Activated naive CD4-positive, alpha-beta T cell (primary cell): Measurements from ENCODE around the gene NR2F2.

Source experiments
- DNase-seq, 4 experiments: peaks; one replicate each; lab custom pipeline; 2025; lab: John Stamatoyannopoulos, UW

Gene NR2F2

GRCh38 chr15:96331945-96332636 is 1.6 kb downstream of the NR2F2 start:
- no peak for DNase-seq

GRCh38 chr15:96332637-96333121 is 2.2 kb downstream of the NR2F2 start:
- DNase-seq, result no peak

- no peak for DNase-seq
These were observed 2.9 kb downstream of the NR2F2 start for GRCh38 chr15:96333131-96334016.

GRCh38 chr15:96334017-96334704 is 3.7 kb downstream of the NR2F2 start:
- DNase-seq, result no peak

DNA sequence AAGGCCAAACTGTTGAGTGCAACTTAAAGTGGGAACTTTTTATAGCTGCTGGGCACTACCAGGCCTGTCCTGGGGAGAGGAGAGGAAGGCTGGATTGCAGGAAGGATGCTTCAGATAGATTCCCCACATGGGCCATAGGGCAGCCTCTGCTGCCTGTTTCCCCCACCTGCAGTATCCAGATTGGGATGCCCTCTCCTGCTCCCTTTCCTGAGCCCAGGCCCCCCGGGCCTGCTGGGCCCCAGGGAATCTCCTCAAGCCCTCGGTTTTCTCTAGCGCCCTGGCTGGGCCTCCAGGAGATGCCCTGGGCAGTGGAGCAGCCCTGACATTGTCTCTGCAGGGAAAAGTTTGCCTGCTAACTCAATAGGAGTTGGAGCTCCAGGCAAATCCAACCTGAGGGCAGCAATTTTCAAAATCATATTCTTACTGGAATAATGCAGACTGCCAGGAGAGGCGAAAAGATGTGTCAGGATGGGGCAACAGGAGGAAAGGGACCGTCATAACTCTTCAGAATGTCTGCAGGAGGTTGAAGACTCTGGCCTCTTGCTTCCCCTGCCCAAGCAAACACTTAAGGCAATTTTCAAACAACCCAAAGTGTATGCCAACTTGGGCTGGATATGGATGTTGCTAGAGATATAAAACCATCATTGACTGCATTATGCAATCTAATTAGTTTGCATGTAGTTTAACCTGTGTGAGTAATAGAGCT is 4.4 kb downstream of the NR2F2 start:
- DNase-seq, result no peak

GRCh38 chr15:96335411-96336024 is 5.0 kb downstream of the NR2F2 start:
- no peak for DNase-seq

DNA sequence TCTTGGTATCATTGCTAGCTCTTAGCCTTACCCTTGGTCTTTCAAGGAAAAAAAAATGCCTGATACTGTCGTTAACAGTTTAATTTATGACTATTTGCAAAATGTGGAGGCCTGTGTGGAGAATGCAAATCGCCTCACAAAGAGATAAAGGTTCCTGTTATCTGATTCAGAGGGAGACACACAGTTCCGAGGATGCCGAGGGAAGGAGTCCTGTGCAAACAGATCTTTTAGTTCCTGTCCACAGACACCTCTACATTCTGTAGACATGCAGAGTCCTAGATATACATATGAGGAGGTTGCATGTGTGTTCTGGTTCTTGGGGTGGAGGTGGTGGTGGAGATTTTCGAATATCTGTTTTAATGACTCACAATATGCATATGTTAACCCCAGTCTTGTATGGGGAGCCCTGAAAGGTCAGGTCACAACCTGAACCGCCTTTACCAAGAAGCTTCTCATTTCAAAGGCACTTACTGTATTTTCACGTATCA is 5.7 kb downstream of the NR2F2 start:
- no peak for DNase-seq

DNA sequence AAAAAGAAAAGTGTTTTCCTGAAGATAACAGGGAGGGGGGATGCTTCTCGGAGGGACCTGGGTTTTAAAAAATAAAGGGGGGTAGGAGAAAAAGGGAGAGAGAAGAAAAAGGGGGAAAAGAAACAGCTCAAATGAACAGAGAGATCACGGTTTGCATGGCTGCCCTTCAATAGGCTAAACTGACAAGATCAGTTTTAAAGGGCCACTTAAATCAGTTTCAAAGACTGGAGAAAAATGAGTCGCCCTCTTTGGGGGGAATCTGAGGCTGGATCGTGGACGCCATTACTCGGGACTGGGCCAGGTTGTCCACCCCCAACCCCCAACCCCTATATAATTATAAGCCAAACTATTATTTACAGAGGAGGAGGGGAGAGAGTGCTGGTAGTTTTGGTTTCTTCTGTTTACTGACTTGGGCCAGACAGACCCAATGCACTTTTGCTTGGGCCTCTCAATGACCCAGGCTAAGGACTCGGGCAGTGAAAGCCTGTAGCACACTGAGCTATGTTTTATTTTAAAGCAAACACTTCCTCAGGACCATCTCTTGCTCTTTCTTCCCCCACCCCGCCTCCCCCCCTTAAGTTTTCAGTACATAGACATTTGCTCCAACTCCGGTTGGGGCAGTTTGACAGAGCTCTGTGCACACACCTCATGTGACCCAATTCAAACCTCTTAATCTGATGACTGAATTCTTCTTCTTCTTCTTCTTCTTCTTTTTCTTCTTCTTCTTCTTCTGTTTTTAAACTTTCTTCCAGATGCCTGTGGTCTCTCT is 6.3 kb downstream of the NR2F2 start:
- no peak for DNase-seq

DNA sequence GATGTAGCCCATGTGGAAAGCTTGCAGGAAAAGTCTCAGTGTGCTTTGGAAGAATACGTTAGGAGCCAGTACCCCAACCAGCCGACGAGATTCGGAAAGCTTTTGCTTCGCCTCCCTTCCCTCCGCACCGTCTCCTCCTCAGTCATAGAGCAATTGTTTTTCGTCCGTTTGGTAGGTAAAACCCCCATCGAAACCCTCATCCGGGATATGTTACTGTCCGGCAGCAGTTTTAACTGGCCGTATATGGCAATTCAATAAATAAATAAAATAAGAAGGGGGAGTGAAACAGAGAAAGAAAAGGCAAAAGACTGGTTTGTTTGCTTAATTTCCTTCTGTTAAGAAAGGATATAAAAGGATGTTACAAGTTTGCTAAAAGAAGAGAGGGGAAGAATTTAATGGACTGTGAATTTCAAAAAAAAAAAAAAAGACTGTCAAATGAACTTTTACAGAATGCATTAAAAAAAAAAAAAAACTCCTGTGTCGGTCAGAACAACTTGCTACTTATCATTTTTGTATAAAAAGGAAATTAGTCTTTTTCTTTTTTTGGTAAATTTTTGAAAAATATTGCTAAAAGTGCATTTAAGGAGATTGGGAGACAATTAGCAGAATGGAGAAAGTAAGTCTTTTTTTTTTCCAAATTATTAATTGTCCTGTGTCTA is 7.0 kb downstream of the NR2F2 start:
- DNase-seq, result no peak

DNA sequence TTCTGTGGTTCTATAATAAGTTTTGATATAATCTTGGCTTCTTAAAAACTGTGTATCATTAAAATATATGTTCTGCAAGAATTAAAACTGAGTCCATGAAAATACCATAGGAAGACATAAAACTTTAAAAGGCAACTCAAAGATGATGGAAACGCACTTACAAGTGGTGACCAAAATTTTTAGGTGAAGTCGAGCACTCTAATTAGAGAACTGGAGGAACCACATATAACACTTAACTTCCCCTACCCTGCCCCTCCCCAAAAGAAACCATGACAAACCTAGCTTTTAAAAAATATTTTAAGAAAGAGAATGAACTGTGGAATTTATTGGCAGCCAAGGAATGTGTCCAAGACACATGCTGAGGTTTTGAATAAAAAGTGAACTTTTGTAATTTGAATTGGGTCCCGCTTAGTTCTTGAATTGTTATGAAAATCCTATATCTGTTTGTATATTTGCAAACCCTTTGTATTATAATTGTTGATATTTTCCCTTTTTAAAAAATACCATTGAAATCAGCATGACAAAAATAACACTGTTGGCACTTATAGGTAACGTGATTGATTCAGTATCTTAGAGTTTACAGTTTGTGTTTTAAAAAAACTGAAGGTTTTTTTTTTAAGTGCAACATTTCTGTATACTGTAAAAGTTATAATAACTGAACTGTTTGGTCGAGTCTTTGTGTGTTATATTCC is 7.7 kb downstream of the NR2F2 start:
- DNase-seq, result no peak

DNA sequence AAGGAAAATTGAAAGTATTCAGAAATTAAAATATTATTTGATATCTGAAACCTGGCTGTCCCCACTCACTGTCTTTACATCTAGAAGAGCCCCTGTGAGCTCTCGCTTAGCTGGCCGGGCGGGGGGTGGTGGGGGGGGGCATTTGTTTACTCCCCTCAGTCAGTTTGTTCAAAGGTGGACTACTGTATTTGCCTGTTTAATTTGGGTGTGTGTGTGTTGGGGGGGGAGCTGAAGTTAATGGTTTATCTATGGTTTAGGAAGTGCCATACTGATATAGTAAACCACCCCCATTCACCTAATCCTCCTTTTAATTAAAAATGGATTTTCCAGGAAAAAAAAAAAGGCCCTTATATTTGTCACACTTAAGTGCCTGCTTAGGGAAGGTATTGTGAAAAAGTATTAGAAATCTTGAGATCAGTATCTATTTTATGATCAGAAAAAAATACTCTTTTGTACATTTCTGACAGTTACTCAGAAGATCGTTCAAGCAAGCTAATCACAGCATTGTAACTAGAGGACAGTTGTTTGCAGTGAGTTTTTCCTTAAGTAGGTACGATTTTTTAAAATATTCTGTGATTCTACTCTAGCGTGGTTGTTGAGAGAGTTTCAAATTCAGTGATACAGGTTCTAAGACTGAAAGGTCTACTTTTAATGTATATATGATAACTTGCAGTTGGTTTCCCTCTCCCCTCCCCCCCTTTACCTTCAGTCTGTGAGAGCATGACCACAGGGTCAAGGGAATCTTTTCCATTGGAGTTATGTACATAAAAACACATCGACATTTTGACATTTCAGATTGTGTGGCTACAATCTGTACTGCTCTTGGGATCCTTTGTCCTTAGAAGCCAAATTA is 8.5 kb downstream of the NR2F2 start:
- DNase-seq, result no peak

DNA sequence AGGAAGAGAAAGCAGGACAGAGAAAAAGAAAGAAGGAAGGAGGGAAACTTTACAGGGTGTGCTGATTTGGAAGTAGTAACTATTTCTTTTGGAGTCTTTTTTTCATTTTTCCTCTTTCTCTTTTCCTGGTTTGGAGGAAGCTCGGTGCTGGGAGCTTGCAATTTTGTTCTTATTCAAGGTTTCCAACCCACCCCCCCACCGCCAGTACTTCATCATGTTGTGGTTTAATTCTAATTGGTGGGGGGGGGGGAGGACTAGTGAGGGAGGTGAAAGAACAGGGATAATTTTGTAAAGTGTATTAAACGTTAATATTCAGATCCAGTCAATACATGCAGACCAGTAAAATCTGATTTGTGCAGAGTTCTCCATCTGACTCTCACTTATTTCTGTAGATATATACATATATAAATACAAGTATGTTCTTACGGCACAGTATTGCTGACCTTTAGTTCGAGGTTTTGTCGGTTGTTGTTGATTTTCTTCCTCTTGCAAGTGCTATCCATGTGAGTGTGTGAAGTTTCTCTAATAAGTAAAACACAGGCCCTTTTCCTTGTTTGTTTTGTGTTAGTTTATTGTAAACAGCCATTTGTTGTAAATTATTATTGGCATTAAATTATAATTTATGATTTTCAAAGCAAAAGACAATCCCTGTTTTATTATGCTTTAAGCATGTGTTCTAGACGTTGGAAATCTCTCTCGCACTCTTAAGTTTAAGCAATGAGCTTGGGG is 9.3 kb downstream of the NR2F2 start:
- no peak for DNase-seq

DNA sequence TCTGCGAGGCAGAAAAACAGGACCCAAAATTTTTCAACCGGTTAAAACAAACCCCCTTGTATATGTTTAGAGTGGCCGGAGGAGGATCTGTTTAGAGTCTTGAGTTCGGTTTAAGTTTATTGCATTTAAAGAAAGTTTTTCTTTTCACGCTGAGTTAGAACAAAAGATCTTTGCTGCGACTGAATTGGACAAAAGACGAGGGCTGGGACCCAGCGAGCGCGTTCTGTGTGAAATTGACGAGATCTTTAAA is 9.8 kb downstream of the NR2F2 start:
- DNase-seq, result no peak

DNA sequence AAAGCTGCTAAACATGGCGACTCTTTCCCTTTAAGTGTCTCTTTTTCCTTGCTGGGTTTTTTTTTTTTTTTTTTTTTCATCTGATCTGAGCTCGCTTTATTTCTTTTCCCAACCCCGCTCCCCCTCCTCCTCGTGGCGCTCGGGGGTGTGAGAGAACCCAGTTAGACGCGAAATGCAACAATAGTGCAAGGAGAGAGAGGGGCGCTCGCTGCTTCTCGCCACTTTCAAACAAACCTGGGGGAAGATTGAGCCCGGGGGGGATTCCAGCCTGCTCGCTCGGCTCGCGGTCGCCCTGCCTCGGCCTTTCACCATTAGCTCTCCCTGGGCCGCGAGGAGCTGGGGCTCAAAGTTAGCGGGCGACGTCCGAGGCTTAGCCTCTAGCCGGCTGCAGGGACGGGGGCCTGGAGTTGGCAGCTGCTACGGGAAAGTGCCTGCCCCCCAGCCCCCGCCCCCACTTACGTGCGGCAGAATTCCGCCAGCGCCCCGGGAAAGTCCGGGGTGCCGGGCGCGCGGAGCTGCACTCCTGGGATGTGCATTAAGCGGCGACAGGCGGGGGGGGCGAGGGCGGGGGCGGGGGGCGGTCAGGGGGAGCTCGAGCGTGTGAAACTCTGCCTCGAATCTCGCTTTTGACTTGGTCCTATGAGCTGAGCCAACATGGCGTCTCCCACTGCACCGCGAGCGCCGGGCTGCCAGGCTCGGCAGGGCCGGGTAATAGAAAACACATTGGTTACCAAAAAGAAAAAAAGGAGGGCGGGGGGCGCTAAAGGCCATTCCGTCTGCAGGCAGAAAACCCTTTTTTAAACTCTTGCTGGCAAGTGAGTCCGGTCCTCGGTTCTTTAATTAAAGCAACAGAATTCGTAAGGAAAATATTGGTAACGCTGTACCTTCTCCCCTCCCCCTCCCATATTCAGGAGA is 10.4 kb downstream of the NR2F2 start:
- no peak for DNase-seq

GRCh38 chr15:96341513-96342405 is 11.3 kb downstream of the NR2F2 start:
- no peak for DNase-seq
